Measurements from ENCODE around the gene FAM98B. TPM values are rescaled to one million over a fixed set of nuclear protein-coding genes. Genes with fewer than 3 reads are reported as not detected.
A peak's percentile ranks its signal among the peaks of the same experiment; 100 is the strongest.

Gene FAM98B
- total RNA-seq, 1 experiment from 2014 or later = 20.5 TPM

GRCh38 chr15:38455092-38455491 is 1.2 kb downstream of the FAM98B start:
- Mint-ChIP-seq H3K4me3 (ENCODE audit: low read depth, unreplicated experiment) (peak overlapping the region; percentile 84), H3K27me3 (ENCODE audit: unreplicated experiment) (no peaks in the 10 kb centered on the region), H3K4me1 (ENCODE audit: low read depth, unreplicated experiment) (peaks cover 8% of the 10 kb centered on the region), H3K9me3 (ENCODE audit: low read depth, unreplicated experiment) (no peaks in the 10 kb centered on the region), H3K36me3 (ENCODE audit: insufficient read depth, unreplicated experiment) (peaks cover 20% of the 10 kb centered on the region), H3K27ac (ENCODE audit: unreplicated experiment) (peak overlapping the region; percentile 73)
- no peak for DNase-seq
- BruUV-seq (replicated peaks) = no TSS peak
- intact Hi-C loops (cut with micrococcal nuclease; ENCODE audit: unreplicated experiment) = no loop called here
- TF ChIP-seq CTCF (IDR thresholded peaks at IDR 0.05; ENCODE audit: unreplicated experiment) = no peak
- CTCF ChIA-PET = interaction anchor here (1.6 kb wide), 1 partner anchor 15 kb away, joined by 8 read pairs; no protein-coding TSS in a partner anchor

GRCh38 chr15:38458646-38459045 is 4.7 kb downstream of the FAM98B start:
- peaks cover 20% of the 10 kb centered on the region for H3K36me3 Mint-ChIP-seq (ENCODE audit: insufficient read depth, unreplicated experiment)
- CTCF ChIA-PET = no interaction called here
- no peaks in the 10 kb centered on the region for H3K9me3 Mint-ChIP-seq (ENCODE audit: low read depth, unreplicated experiment)
- no peak for TF ChIP-seq CTCF (IDR thresholded peaks at IDR 0.05; ENCODE audit: unreplicated experiment)
- no TSS peak for BruUV-seq (replicated peaks)
- peaks cover 8% of the 10 kb centered on the region for H3K4me1 Mint-ChIP-seq (ENCODE audit: low read depth, unreplicated experiment)
- H3K27ac Mint-ChIP-seq (ENCODE audit: unreplicated experiment) = no peak overlapping the region
- no peak for DNase-seq
- no peak overlapping the region for H3K4me3 Mint-ChIP-seq (ENCODE audit: low read depth, unreplicated experiment)
- no peaks in the 10 kb centered on the region for H3K27me3 Mint-ChIP-seq (ENCODE audit: unreplicated experiment)
- intact Hi-C loops (cut with micrococcal nuclease; ENCODE audit: unreplicated experiment) = no loop called here

GRCh38 chr15:38459480-38459879 is 5.6 kb downstream of the FAM98B start:
- Mint-ChIP-seq H3K27ac (ENCODE audit: unreplicated experiment) (no peak overlapping the region), H3K4me3 (ENCODE audit: low read depth, unreplicated experiment) (no peak overlapping the region), H3K9me3 (ENCODE audit: low read depth, unreplicated experiment) (no peaks in the 10 kb centered on the region), H3K4me1 (ENCODE audit: low read depth, unreplicated experiment) (peaks cover 8% of the 10 kb centered on the region), H3K36me3 (ENCODE audit: insufficient read depth, unreplicated experiment) (peaks cover 14% of the 10 kb centered on the region), H3K27me3 (ENCODE audit: unreplicated experiment) (no peaks in the 10 kb centered on the region)
- CTCF ChIA-PET = no interaction called here
- no peak for DNase-seq
- no peak for TF ChIP-seq CTCF (IDR thresholded peaks at IDR 0.05; ENCODE audit: unreplicated experiment)
- intact Hi-C loops (cut with micrococcal nuclease; ENCODE audit: unreplicated experiment) = no loop called here
- no TSS peak for BruUV-seq (replicated peaks)

- no peaks in the 10 kb centered on the region for H3K9me3 Mint-ChIP-seq (ENCODE audit: low read depth, unreplicated experiment)
- no TSS peak for BruUV-seq (replicated peaks)
- DNase-seq = no peak
- TF ChIP-seq CTCF (IDR thresholded peaks at IDR 0.05; ENCODE audit: unreplicated experiment) = no peak
- peaks cover 8% of the 10 kb centered on the region for H3K4me1 Mint-ChIP-seq (ENCODE audit: low read depth, unreplicated experiment)
- H3K36me3 Mint-ChIP-seq (ENCODE audit: insufficient read depth, unreplicated experiment) = peaks cover 4% of the 10 kb centered on the region
- no peak overlapping the region for H3K27ac Mint-ChIP-seq (ENCODE audit: unreplicated experiment)
- CTCF ChIA-PET = interaction anchor here (0.6 to 0.9 kb wide), 2 partner anchors 20 to 1661 kb away, joined by 4 read pairs; no protein-coding TSS in a partner anchor
- intact Hi-C loops (cut with micrococcal nuclease; ENCODE audit: unreplicated experiment) = no loop called here
- H3K4me3 Mint-ChIP-seq (ENCODE audit: low read depth, unreplicated experiment) = no peak overlapping the region
- H3K27me3 Mint-ChIP-seq (ENCODE audit: unreplicated experiment) = no peaks in the 10 kb centered on the region
These were observed 6.6 kb downstream of the FAM98B start for GRCh38 chr15:38460543-38460942.
